SU-DHL-6 (cell line): ENCODE results near the gene MRPL20.
"Not testable (repeated sequence)": the region's sequence is repeated elsewhere in the genome, so short reads cannot be mapped to it uniquely, and the experiment has no call there.

Source experiments
- EZH2phosphoT487 ChIP-seq: fragments of 200-600 bp; sonication (generic), shearing (Covaris generic); conservative IDR thresholded peaks from 2 replicates; pipeline ENCODE4 v1.6.1; 2018; ENCODE audit warnings: mild to moderate bottlenecking, antibody characterized with exemption, low read length, moderate library complexity, mixed read lengths
- TF ChIP-seq, protein P1 (sequence below): fragments of 200-600 bp; sonication (generic); IDR thresholded peaks from one replicate; pipeline ENCODE4 v1.5.1; 2017; ENCODE audit warnings: antibody characterized with exemption, mild to moderate bottlenecking, low read length, moderate library complexity; ENCODE audit not compliant: insufficient read depth, poor library complexity, severe bottlenecking

GRCh38 chr1:1455934-1456333 is 48.8 kb upstream of the MRPL20 start:
- TF ChIP-seq, protein P1, sequence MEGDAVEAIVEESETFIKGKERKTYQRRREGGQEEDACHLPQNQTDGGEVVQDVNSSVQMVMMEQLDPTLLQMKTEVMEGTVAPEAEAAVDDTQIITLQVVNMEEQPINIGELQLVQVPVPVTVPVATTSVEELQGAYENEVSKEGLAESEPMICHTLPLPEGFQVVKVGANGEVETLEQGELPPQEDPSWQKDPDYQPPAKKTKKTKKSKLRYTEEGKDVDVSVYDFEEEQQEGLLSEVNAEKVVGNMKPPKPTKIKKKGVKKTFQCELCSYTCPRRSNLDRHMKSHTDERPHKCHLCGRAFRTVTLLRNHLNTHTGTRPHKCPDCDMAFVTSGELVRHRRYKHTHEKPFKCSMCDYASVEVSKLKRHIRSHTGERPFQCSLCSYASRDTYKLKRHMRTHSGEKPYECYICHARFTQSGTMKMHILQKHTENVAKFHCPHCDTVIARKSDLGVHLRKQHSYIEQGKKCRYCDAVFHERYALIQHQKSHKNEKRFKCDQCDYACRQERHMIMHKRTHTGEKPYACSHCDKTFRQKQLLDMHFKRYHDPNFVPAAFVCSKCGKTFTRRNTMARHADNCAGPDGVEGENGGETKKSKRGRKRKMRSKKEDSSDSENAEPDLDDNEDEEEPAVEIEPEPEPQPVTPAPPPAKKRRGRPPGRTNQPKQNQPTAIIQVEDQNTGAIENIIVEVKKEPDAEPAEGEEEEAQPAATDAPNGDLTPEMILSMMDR: not testable (repeated sequence)
- TF ChIP-seq EZH2phosphoT487: not testable (repeated sequence)
